GM21447 (cell line): ENCODE measurements around the gene TLR1.
"Not testable (repeated sequence)": the region's sequence is repeated elsewhere in the genome, so short reads cannot be mapped to it uniquely, and the experiment has no call there.

Experiments used
- ATAC-seq: cut with Tn5 transposase; IDR thresholded peaks from one replicate; pipeline ENCODE4 v1.9.1; 2021; ENCODE audit not compliant: unreplicated experiment

Gene TLR1

GRCh38 chr4:38804654-38805295 lies at the start of gene TLR1:
TLR1 (minus strand) TSS chr4:38804791; CDS start chr4:38798831, 5,960 bp downstream.
- peak; percentile 30 for ATAC-seq

- no peak for ATAC-seq
Measured at GRCh38 chr4:38846015-38846414, 41.4 kb upstream of the TLR1 start.

GRCh38 chr4:38842994-38843393 lies 38.4 kb upstream of the TLR1 start:
- ATAC-seq, result no peak

GRCh38 chr4:38837849-38838248 lies 33.3 kb upstream of the TLR1 start:
- no peak for ATAC-seq

- ATAC-seq, result no peak
Measured at GRCh38 chr4:38837334-38837733, 32.7 kb upstream of the TLR1 start.

- no peak for ATAC-seq
Measured at GRCh38 chr4:38834570-38834969, 30.0 kb upstream of the TLR1 start.

GRCh38 chr4:38832624-38833528 lies 28.3 kb upstream of the TLR1 start:
- ATAC-seq, result no peak

GRCh38 chr4:38832206-38832605 lies 27.6 kb upstream of the TLR1 start:
- no peak for ATAC-seq

GRCh38 chr4:38831653-38832052 lies 27.1 kb upstream of the TLR1 start:
- ATAC-seq, result no peak

GRCh38 chr4:38829237-38829636 lies 24.6 kb upstream of the TLR1 start:
- no peak for ATAC-seq

- ATAC-seq, result no peak
Measured at GRCh38 chr4:38823766-38824165, 19.2 kb upstream of the TLR1 start.

- no peak for ATAC-seq
Measured at GRCh38 chr4:38822748-38823303, 18.2 kb upstream of the TLR1 start.

- no peak for ATAC-seq
Measured at GRCh38 chr4:38821739-38822138, 17.1 kb upstream of the TLR1 start.

GRCh38 chr4:38820329-38821061 lies 15.9 kb upstream of the TLR1 start:
- peak; percentile 44 for ATAC-seq

GRCh38 chr4:38819569-38819968 lies 15.0 kb upstream of the TLR1 start:
- peak; percentile 31 for ATAC-seq

GRCh38 chr4:38818441-38818976 lies 13.9 kb upstream of the TLR1 start:
- peak; percentile 62 for ATAC-seq

- ATAC-seq, result no peak
Measured at GRCh38 chr4:38815885-38816782, 11.5 kb upstream of the TLR1 start.

- ATAC-seq, result no peak
Measured at GRCh38 chr4:38814386-38814785, 9.8 kb upstream of the TLR1 start.

- no peak for ATAC-seq
Measured at GRCh38 chr4:38811297-38811696, 6.7 kb upstream of the TLR1 start.

GRCh38 chr4:38807462-38807861 lies 2.9 kb upstream of the TLR1 start:
- ATAC-seq, result not testable (repeated sequence)
